Measurements from ENCODE around the gene IL20RA.

The IL20RA gene

GRCh38 chr6:137015943-137016342, 28.8 kb downstream of the IL20RA start:
- H3K27ac ChIP-seq: no peak overlapping the region
- TF ChIP-seq ZFX (IDR thresholded peaks at IDR 0.05): no peak
- TF ChIP-seq, protein P1, sequence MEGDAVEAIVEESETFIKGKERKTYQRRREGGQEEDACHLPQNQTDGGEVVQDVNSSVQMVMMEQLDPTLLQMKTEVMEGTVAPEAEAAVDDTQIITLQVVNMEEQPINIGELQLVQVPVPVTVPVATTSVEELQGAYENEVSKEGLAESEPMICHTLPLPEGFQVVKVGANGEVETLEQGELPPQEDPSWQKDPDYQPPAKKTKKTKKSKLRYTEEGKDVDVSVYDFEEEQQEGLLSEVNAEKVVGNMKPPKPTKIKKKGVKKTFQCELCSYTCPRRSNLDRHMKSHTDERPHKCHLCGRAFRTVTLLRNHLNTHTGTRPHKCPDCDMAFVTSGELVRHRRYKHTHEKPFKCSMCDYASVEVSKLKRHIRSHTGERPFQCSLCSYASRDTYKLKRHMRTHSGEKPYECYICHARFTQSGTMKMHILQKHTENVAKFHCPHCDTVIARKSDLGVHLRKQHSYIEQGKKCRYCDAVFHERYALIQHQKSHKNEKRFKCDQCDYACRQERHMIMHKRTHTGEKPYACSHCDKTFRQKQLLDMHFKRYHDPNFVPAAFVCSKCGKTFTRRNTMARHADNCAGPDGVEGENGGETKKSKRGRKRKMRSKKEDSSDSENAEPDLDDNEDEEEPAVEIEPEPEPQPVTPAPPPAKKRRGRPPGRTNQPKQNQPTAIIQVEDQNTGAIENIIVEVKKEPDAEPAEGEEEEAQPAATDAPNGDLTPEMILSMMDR (conservative IDR thresholded peaks at IDR 0.05): no peak

GRCh38 chr6:137013738-137014602, 30.8 kb downstream of the IL20RA start:
- TF ChIP-seq, protein P1 (conservative IDR thresholded peaks at IDR 0.05): peak; percentile 74
- no peak for TF ChIP-seq ZFX (IDR thresholded peaks at IDR 0.05)

GRCh38 chr6:137013031-137013430, 31.7 kb downstream of the IL20RA start:
- no peak overlapping the region for H3K27ac ChIP-seq

More at GRCh38 chr6:137013738-137014602, 30.8 kb downstream of the IL20RA start:
- H3K27ac ChIP-seq: no peak overlapping the region

DNA sequence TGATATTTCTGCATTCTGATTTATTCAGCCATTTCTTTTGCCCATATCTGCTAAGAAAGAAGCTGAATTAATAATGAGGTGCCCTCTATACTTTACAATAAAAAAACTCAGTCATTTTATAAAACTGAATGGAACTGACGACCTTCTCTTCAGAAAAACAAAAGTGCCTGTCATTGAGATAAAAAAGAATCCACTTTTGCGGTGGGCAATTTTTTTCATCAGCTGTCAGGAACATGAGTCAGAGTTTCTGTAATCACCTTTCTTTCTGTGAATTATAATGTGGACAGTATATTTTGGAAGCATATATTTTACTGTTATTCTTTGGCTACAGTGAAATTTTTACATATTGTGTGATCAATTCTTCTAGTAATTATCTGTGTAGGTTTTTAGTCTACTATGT, 33.4 kb downstream of the IL20RA start:
- no peak for TF ChIP-seq ZFX (IDR thresholded peaks at IDR 0.05)
- TF ChIP-seq, protein P1 (conservative IDR thresholded peaks at IDR 0.05): no peak
- no peak overlapping the region for H3K27ac ChIP-seq

More at GRCh38 chr6:137013031-137013430, 31.7 kb downstream of the IL20RA start:
- TF ChIP-seq ZFX (IDR thresholded peaks at IDR 0.05): no peak
- TF ChIP-seq, protein P1 (conservative IDR thresholded peaks at IDR 0.05): no peak

DNA sequence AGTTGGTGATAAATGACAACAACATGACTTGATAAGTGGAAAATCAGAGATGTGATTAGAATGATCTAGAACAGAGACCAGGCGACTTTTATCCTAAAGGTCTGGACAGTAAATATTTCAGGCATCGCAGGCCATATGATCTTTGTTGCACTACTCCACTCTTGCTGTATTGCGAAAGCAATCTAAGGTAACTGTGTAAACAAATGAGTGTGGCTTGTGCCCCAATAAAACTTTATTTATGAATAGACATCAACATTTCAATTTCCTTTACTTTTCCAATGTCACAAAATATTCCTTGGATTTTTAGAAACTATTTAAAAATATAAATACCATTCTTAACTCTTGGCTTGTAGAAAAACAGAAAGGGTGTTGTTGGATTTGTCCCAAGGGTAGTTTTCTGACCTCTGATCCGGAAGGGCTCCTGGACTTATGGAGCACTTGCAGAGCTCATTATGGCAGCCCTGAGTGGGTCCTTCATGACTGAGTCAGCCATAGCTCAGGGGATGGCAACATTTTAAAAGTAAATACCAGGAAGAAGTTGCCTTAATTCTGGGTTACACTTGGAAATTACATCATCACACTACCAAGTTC, 34.5 kb downstream of the IL20RA start:
- TF ChIP-seq ZFX (IDR thresholded peaks at IDR 0.05): no peak
- TF ChIP-seq, protein P1 (conservative IDR thresholded peaks at IDR 0.05): no peak
- no peak overlapping the region for H3K27ac ChIP-seq

- TF ChIP-seq, protein P1 (conservative IDR thresholded peaks at IDR 0.05): no peak
- no peak for TF ChIP-seq ZFX (IDR thresholded peaks at IDR 0.05)
- H3K27ac ChIP-seq: no peak overlapping the region
Observed at GRCh38 chr6:137008204-137008603, 36.6 kb downstream of the IL20RA start.

GRCh38 chr6:137006056-137006455, 38.7 kb downstream of the IL20RA start:
- no peak for TF ChIP-seq ZFX (IDR thresholded peaks at IDR 0.05)
- TF ChIP-seq, protein P1 (conservative IDR thresholded peaks at IDR 0.05): no peak
- H3K27ac ChIP-seq: no peak overlapping the region

Measured in C4-2B (cell line).